ENCODE results near the gene TNNC2. TPM values are rescaled to one million over a fixed set of nuclear protein-coding genes. Genes with fewer than 3 reads are reported as not detected.
"Not testable (repeated sequence)": the region's sequence is repeated elsewhere in the genome, so short reads cannot be mapped to it uniquely, and the experiment has no call there.

TNNC2 gene
- total RNA-seq, 4 donors from 2014 or later = 2.7 to 3.5 TPM; not detected in 2

DNA sequence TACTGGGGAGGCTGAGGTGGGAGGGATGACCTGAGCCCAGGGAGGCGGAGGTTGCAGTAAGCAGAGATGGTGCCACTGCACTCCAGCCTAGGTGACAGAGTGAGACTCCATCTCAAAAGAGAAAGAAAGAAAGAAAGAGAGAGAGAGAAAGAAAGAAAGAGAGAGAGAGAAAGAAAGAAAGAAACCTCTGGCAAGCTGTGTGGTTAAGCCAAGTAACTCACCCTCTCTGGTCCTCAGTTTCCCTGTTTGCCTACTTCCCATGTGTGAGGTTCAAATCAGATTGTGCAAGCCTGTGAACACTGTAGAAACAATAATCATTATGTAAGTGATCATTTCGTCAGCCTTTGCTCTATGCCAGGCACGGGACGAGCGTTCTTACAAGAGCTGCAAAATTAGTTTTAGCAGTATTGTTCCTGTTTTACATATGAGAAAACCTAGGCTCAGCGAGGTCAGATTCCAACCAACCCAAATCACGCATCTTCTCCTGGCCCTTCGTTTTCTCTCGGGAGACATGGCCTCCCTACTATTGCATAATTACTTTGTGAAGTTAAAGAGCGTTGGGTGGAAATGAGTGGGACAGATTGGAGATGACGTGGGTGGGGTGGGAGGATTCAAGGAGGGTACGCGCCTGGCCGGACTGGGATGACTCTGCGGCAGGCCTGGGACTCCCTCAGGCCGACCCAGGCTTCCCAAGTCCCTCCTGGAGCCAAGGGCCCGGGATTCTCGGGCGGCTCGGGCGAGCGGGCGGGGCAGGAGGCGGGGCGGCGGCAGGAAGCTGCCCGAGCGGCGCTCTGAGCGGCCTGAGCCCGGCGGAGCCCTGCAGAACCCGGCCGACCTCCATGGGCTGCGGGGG, 6.1 kb upstream of the TNNC2 start, which contains the start of gene SNX21:
Gene SNX21 (plus strand): TSS at position 770 of the 853 bp plus-strand sequence. CDS start 121 bp downstream, outside the sequence.
- peak; percentile 18 to 25 for TF ChIP-seq POLR2A (IDR thresholded peaks at IDR 0.05)
- no peak for TF ChIP-seq CTCF (IDR thresholded peaks at IDR 0.05)
- Histone ChIP-seq H3K36me3 (peaks cover 0 to 3% (median 0%) of the 10 kb centered on the region in 3 donors), H3K27me3 (no peaks in the 10 kb centered on the region), H3K4me3 (peak within 1 kb of the TSS; percentile 53 to 72 (median 67)), H3K4me1 (peaks cover 0 to 27% (median 3%) of the 10 kb centered on the region in 4 donors), H3K27ac (peak within 1 kb of the TSS; percentile 73 to 89 (median 84)), H3K9me3 (no peaks in the 10 kb centered on the region)
- peak; percentile 37 to 85 (median 83) for DNase-seq

DNA sequence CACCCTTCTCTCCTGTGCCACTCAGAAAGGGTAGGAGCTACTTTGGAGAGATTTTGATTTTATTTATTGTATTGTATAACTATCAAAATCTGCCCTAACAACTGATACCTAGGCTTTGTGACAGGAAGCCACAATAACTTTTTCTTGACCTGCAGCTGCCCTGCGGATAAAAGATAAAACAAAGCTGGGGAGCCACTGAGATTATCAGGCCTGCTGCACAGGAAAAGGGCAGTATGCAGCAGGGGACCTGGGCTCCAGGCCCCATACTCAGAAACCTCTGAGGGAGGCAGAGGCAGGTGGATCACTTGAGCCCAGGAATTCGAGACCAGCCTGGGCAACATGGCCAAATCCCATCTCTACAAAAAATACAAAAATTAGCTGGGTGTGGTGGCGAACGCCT, 5.5 kb upstream of the TNNC2 start:
- H3K4me3 ChIP-seq = peak overlapping the region in 1 of 4 donors; percentile 67
- peaks cover 0 to 27% (median 3%) of the 10 kb centered on the region in 4 donors for H3K4me1 ChIP-seq

GRCh38 chr20:45829673-45830106, 2.6 kb upstream of the TNNC2 start:
- H3K9me3 ChIP-seq, H3K36me3 ChIP-seq, H3K27ac ChIP-seq, DNase-seq, H3K27me3 ChIP-seq, H3K4me3 ChIP-seq: not testable (repeated sequence)
- H3K4me1 ChIP-seq = peaks cover 0 to 15% (median 3%) of the 10 kb centered on the region in 4 donors

More for the DNA sequence above, 5.5 kb upstream of the TNNC2 start:
- Histone ChIP-seq H3K36me3 (peaks cover 0 to 3% (median 0%) of the 10 kb centered on the region in 3 donors), H3K27me3 (no peaks in the 10 kb centered on the region), H3K9me3 (no peaks in the 10 kb centered on the region), H3K27ac (peak overlapping the region; percentile 73 to 89 (median 84))
- TF ChIP-seq POLR2A (IDR thresholded peaks at IDR 0.05) = no peak
- no peak for TF ChIP-seq CTCF (IDR thresholded peaks at IDR 0.05)
- DNase-seq = no peak

GRCh38 chr20:45828589-45828988, 1.5 kb upstream of the TNNC2 start:
- no peaks in the 10 kb centered on the region for H3K27me3 ChIP-seq
- peak overlapping the region in 1 of 4 donors; percentile 4 for H3K27ac ChIP-seq
- H3K9me3 ChIP-seq = no peaks in the 10 kb centered on the region
- DNase-seq = no peak
- TF ChIP-seq POLR2A (IDR thresholded peaks at IDR 0.05) (no peak), CTCF (IDR thresholded peaks at IDR 0.05) (no peak)
- H3K4me3 ChIP-seq = no peak overlapping the region
- H3K36me3 ChIP-seq = no peaks in the 10 kb centered on the region
- H3K4me1 ChIP-seq = peaks cover 0 to 21% (median 6%) of the 10 kb centered on the region in 4 donors

DNA sequence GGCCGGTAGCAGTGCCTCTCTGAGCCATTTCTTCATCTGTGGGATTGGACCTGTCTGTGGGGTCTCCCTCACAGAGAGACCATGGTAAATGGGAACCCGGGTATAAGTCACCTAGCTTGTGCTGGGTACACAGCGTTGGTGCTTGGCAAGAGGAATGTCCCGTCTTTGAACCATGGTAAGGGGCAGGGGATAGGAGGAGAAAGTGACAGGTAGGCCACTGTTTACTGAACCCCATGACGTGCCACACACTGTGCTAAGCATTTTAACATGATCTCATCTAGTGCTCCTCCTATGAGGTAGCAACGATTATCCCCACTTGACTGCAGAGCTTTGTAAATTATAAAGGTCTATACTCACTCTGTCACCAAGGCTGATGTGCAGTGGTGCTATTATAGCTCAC, 600 bp upstream of the TNNC2 start:
- Histone ChIP-seq H3K4me3 (no peak overlapping the region), H3K9me3 (no peaks in the 10 kb centered on the region), H3K27ac (no peak overlapping the region), H3K4me1 (peaks cover under 1 to 26% (median 8%) of the 10 kb centered on the region in 4 donors), H3K36me3 (no peaks in the 10 kb centered on the region), H3K27me3 (no peaks in the 10 kb centered on the region)
- no peak for TF ChIP-seq POLR2A (IDR thresholded peaks at IDR 0.05)
- no peak for TF ChIP-seq CTCF (IDR thresholded peaks at IDR 0.05)
- no peak for DNase-seq

DNA sequence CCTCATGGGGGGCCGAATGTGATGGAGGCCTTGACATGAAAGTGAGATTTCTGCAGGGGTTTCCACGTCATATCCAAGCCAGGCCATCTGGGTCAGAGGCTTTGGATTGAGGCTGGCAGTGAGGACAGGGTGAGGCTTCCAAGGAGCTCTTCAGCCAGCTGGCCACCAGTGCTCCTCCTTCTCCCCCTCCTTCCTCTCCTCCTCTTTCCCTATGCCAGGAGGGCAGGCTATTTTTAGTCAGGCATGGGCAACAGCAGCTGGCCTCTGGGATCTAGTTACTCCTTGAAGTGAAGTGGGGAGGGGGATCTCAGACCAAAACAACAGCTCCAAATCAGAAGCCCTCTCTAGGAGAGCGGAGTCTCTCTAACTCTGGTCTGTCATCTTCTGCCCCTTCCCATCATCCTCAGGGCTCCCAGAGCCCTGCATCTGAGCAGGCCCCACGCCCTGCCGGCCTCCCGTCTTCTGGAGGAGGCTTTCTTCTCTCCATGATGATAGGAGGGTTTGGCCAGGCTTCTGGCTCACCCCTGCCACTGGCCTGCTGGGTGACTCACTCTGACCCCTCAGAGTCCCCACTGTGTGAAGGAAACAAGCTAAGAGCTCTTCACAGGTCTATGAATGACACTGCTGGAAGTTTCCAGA, 612 bp downstream of the TNNC2 start:
- Histone ChIP-seq H3K36me3 (no peaks in the 10 kb centered on the region), H3K27me3 (no peaks in the 10 kb centered on the region), H3K4me1 (peaks cover 5 to 30% (median 8%) of the 10 kb centered on the region in 4 donors), H3K27ac (no peak overlapping the region), H3K9me3 (no peaks in the 10 kb centered on the region), H3K4me3 (no peak overlapping the region)
- DNase-seq = no peak
- TF ChIP-seq CTCF (IDR thresholded peaks at IDR 0.05) (no peak), POLR2A (IDR thresholded peaks at IDR 0.05) (no peak)

Measured in Peyer's patch (tissue), 4 donors.